Mesodermal cell (in vitro differentiated cells): ENCODE results near the gene DPYD.

ENCODE experiments used
- H3K27ac ChIP-seq: 2 replicates; pipeline ENCODE4 v1.7.0; 2013; ENCODE audit warnings: mild to moderate bottlenecking, low read depth, low read length, moderate library complexity; ENCODE audit not compliant: severe bottlenecking
- H3K36me3 ChIP-seq: 2 replicates; pipeline ENCODE4 v1.7.1; 2013; ENCODE audit warnings: mild to moderate bottlenecking, low read length, moderate library complexity; ENCODE audit not compliant: control insufficient read depth, insufficient read depth
- H3K4me1 ChIP-seq: one replicate; pipeline ENCODE4 v1.7.1; 2013; ENCODE audit warnings: mild to moderate bottlenecking, low read length; ENCODE audit not compliant: insufficient read depth, control insufficient read depth, poor library complexity, severe bottlenecking
- H3K4me3 ChIP-seq: 2 replicates; pipeline ENCODE4 v1.7.0; 2013; ENCODE audit warnings: low read length, control low read depth, mild to moderate bottlenecking; ENCODE audit not compliant: insufficient read depth, poor library complexity, severe bottlenecking; ENCODE audit errors: extremely low read depth
- H3K9me3 ChIP-seq: 2 replicates; pipeline ENCODE4 v1.7.1; 2013; ENCODE audit warnings: mild to moderate bottlenecking, low read length, moderate library complexity; ENCODE audit not compliant: control insufficient read depth
- WGBS, 2 experiments: methylation state at CpG; one replicate each; pipeline ENCODE4 v1.1.5; 2013; ENCODE audit warnings: missing lambda C conversion rate in 2 of 2; ENCODE audit not compliant: insufficient coverage in 2 of 2; 5-methylcytosine and 5-hydroxymethylcytosine counted together

DPYD gene

GRCh38 chr1:97812076-97812475 lies 108.8 kb downstream of the DPYD start:
- Histone ChIP-seq H3K4me3 (no peak overlapping the region), H3K27ac (no peak overlapping the region), H3K9me3 (no peaks in the 10 kb centered on the region), H3K36me3 (no peaks in the 10 kb centered on the region), H3K4me1 (no peaks in the 10 kb centered on the region)

GRCh38 chr1:97806996-97807520 lies 113.8 kb downstream of the DPYD start:
- Histone ChIP-seq H3K9me3 (no peaks in the 10 kb centered on the region), H3K4me3 (no peak overlapping the region), H3K27ac (no peak overlapping the region), H3K4me1 (no peaks in the 10 kb centered on the region), H3K36me3 (no peaks in the 10 kb centered on the region)
- WGBS, 2 experiments, result no CpG with 5 or more reads among the region's 1 CpG

GRCh38 chr1:97806326-97806725 lies 114.5 kb downstream of the DPYD start:
- Histone ChIP-seq H3K36me3 (no peaks in the 10 kb centered on the region), H3K9me3 (no peaks in the 10 kb centered on the region), H3K4me3 (no peak overlapping the region), H3K27ac (no peak overlapping the region), H3K4me1 (no peaks in the 10 kb centered on the region)
- WGBS, 2 experiments, result no CpG with 5 or more reads among the region's 1 CpG

GRCh38 chr1:97805093-97805492 lies 115.7 kb downstream of the DPYD start:
- no CpG with 5 or more reads among the region's 2 CpGs for whole genome bisulfite sequencing, 2 experiments
- H3K27ac ChIP-seq, result no peak overlapping the region
- no peaks in the 10 kb centered on the region for H3K36me3 ChIP-seq
- no peak overlapping the region for H3K4me3 ChIP-seq
- no peaks in the 10 kb centered on the region for H3K4me1 ChIP-seq
- H3K9me3 ChIP-seq, result no peaks in the 10 kb centered on the region

- H3K9me3 ChIP-seq, result no peaks in the 10 kb centered on the region
- H3K27ac ChIP-seq, result no peak overlapping the region
- no peak overlapping the region for H3K4me3 ChIP-seq
- H3K4me1 ChIP-seq, result no peaks in the 10 kb centered on the region
- no CpG with 5 or more reads among the region's 3 CpGs for WGBS, 2 experiments
- H3K36me3 ChIP-seq, result no peaks in the 10 kb centered on the region
Measured at GRCh38 chr1:97803026-97803425, 117.8 kb downstream of the DPYD start.

- 83% methylated on average over 1 of the region's 2 CpGs; no CpG with 5 or more reads in 1 of the 2 experiments for WGBS, 2 experiments
- Histone ChIP-seq H3K27ac (no peak overlapping the region), H3K9me3 (no peaks in the 10 kb centered on the region), H3K4me3 (no peak overlapping the region), H3K4me1 (no peaks in the 10 kb centered on the region), H3K36me3 (no peaks in the 10 kb centered on the region)
Measured at GRCh38 chr1:97802011-97802410, 118.8 kb downstream of the DPYD start.

- H3K4me3 ChIP-seq, result no peak overlapping the region
- no peak overlapping the region for H3K27ac ChIP-seq
- no peaks in the 10 kb centered on the region for H3K9me3 ChIP-seq
- no peaks in the 10 kb centered on the region for H3K4me1 ChIP-seq
- H3K36me3 ChIP-seq, result no peaks in the 10 kb centered on the region
- whole genome bisulfite sequencing, 2 experiments, result 70% methylated on average over 2 of the region's 2 CpGs; no CpG with 5 or more reads in 1 of the 2 experiments
Measured at GRCh38 chr1:97797403-97798183, 123.2 kb downstream of the DPYD start.

- Histone ChIP-seq H3K4me3 (no peak overlapping the region), H3K36me3 (no peaks in the 10 kb centered on the region), H3K9me3 (no peaks in the 10 kb centered on the region), H3K4me1 (no peaks in the 10 kb centered on the region), H3K27ac (no peak overlapping the region)
- 100% methylated on average over 1 of the region's 2 CpGs; no CpG with 5 or more reads in 1 of the 2 experiments for WGBS, 2 experiments
Measured at GRCh38 chr1:97796711-97797110, 124.1 kb downstream of the DPYD start.

GRCh38 chr1:97792655-97793054 lies 128.2 kb downstream of the DPYD start:
- Histone ChIP-seq H3K9me3 (no peaks in the 10 kb centered on the region), H3K36me3 (no peaks in the 10 kb centered on the region), H3K4me1 (no peaks in the 10 kb centered on the region), H3K4me3 (no peak overlapping the region), H3K27ac (no peak overlapping the region)
- WGBS, 2 experiments, result 83 to 88% methylated on average over 1 to 2 of the region's 4 CpGs

GRCh38 chr1:97791251-97791650 lies 129.6 kb downstream of the DPYD start:
- H3K27ac ChIP-seq, result no peak overlapping the region
- no peaks in the 10 kb centered on the region for H3K36me3 ChIP-seq
- no peaks in the 10 kb centered on the region for H3K9me3 ChIP-seq
- no peak overlapping the region for H3K4me3 ChIP-seq
- no peaks in the 10 kb centered on the region for H3K4me1 ChIP-seq

GRCh38 chr1:97787231-97787630 lies 133.6 kb downstream of the DPYD start:
- Histone ChIP-seq H3K9me3 (no peaks in the 10 kb centered on the region), H3K4me3 (no peak overlapping the region), H3K4me1 (no peaks in the 10 kb centered on the region), H3K27ac (no peak overlapping the region), H3K36me3 (no peaks in the 10 kb centered on the region)
- WGBS, 2 experiments, result no CpG with 5 or more reads among the region's 2 CpGs
